CD4-positive, alpha-beta T cell treated with Interleukin-17A for 4 hours (primary cell): ENCODE results near the gene GCM1.

Experiments used
- DNase-seq: peaks from one replicate; pipeline ENCODE4 v3.0.0-alpha.2; 2020; ENCODE audit warnings: mixed read lengths

The GCM1 gene

DNA sequence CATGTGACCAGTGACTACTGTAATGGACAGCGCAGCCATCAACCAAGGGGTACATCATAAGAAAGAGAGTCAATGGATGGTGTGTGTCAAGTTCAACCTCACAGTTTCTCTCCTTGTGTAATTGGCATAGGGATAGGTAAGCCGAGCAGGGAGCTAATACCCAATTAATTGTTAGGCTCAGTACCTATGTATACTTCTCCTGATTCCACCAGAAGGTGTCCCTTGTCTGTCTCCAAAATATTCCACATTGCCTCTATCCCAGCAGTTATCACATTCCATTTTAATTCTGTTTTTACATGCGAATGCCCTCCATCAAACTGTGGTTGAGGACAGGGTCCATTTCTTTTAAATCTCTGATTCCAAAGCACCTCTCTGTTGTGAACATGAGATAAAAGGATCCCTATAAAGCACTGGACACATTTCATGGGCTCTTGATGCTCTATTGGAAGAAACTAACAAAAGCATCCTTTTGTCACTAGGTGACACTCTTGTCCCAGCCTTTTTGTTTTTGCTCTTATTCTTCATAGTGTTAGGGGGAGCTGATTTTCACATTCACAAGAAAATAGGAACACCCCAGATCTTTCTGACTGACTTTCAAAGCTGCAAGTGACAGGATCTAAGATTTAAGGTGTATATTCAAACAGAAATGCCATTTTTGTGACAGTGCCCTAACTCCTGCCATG lies 44.5 kb downstream of the GCM1 start:
- no peak for DNase-seq

GRCh38 chr6:53101006-53101405 lies 47.6 kb downstream of the GCM1 start:
- no peak for DNase-seq

DNA sequence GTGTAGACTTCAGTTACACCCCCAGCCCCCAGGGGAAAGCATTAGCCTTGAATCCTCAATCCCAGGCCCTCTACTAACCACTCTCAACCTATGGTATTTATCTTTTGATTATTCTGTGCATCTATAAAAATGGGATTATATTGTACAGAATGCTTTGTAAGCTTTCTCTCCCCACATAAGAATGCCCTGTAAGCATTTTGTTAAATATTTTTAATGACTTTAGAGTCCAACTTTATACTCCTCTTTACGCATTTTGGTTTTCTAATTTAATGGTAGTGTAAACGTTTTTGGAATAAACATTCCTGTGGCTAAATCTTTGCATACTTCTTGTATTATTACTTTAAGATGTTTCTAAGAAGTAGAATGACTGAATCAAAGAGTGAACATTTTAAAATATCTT lies 48.1 kb downstream of the GCM1 start:
- no peak for DNase-seq

DNA sequence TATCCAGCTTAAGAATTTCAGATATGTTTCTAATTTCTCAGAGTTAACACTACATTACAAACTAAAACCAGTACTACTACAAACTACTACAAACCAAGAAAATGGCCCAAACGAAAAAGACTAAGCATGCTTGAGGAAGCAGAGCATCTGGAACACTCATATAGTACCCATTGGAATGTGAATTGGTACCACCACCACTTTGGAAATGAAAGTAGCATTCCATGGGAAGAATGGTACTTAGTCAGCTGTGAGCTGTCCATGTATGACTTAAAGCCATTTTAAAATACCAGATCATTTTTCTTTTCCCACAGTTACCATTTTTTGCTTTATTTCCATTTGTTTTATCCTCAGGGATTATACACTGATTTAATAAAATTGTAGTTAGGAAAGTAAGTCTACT lies 52.9 kb downstream of the GCM1 start:
- DNase-seq: no peak

- DNase-seq: no peak
Measured at GRCh38 chr6:53095270-53095669, 53.4 kb downstream of the GCM1 start.

DNA sequence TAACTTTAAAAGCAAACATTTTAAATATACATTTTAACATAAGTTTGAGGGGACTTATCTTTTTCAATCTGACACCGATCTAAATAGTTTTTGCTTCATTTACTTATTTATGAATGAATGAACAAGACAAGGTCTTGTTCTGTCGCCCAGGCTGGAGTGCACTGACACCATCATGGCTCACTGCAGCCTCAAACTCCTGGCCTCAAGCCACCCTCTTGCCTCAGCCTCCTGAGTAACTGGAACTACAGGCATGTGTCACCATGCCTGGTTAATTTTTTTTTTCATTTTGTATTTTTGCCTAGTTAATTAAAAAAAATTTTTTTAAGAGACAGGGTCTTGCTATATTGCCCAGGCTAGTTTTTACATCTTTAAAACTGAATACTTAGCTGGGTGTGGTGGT lies 58.1 kb downstream of the GCM1 start:
- no peak for DNase-seq

- no peak for DNase-seq
Measured at GRCh38 chr6:53089948-53090347, 58.7 kb downstream of the GCM1 start.

DNA sequence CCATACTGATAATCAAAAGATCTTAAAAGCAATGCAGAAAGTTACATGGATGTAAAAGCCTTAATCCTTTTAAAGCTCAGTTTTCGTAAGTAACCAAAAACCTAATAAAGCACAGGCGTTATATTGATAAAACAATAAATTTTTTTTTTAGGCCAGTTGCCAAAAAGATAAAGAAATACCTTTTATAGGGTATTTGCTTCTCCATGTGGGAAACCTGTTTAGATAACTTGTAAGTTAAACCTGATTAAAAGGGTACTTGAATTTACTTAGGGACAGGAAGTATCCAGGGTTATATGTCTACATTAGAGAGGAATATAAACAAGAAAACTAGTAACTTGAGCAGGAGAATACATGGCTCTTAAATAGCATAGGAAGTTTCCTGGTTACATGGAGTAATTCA lies 62.3 kb downstream of the GCM1 start:
- no peak for DNase-seq

DNA sequence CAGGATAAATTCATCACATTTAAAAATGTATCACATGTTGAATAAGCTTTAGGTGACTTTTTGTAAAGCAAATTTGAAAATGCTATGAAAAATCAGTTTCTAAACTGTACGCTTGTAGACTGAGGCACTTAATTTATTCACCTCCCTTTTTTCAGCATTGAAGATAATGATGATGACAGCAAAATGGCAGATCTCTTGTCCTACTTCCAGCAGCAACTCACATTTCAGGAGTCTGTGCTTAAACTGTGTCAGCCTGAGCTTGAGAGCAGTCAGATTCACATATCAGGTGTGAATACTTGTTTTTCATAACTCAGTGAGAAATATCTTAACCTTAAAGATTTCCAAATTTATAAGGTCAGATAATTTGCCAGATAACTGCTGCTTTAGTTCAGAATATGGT lies 67.8 kb downstream of the GCM1 start:
- no peak for DNase-seq
